ENCODE data around the gene TPSG1.
"Not testable (repeated sequence)": the region's sequence is repeated elsewhere in the genome, so short reads cannot be mapped to it uniquely, and the experiment has no call there.

The TPSG1 gene

DNA sequence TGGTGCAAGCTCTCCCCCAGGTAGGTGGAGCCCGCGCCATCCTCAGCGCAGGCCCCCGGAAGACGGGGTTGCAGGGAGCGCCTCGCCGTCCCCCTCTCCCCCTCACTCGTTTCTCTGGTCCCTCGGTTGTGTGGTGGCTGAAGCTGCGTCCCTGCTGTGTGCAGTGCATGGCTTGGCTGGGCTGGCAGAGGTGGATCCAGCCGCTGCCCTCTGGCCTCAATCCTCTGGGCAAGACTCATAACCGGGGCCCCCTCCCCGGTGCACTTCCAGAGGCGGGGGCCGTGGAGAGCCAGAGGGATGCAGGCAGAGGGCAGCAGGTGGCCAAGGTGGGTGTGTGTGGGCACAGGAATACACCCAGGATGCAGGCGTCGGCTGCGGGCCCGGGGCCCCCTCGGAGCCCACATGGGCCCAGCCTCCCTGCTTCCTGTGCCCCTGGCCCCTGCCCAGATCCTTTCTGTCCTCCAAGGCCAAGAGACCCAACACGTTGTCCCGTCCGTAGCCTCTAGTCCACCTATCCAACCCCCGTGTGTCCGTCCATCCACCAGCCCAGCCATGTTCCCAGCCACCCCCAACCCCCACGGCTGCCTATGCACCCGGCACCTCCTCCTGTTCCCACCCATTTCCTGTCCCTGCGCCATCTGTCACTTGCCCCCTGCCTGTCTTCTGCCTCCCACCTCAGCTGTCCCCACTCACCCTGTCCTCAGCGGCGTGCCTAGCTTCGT, 9.3 kb downstream of the TPSG1 start:
- no peak for DNase-seq (ENCODE audit: low read depth)

DNA sequence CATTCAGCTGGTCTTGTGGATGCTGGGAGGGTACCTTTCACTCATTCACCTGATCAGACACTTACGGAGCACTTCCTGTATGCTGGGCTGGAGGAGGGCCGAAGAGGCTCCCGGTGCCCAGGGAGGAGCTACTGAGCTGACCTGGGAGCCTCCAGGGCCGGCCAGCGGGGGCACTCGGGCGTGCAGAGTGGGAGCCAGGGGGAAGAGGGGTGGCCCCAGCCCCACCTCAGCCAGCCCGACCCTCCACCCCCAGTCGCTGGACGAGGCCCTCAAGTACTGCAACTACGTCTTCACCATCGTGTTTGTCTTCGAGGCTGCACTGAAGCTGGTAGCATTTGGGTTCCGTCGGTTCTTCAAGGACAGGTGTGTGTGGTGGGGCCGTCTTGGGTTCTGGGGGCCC, 10.3 kb downstream of the TPSG1 start:
- DNase-seq (ENCODE audit: low read depth): no peak

DNA sequence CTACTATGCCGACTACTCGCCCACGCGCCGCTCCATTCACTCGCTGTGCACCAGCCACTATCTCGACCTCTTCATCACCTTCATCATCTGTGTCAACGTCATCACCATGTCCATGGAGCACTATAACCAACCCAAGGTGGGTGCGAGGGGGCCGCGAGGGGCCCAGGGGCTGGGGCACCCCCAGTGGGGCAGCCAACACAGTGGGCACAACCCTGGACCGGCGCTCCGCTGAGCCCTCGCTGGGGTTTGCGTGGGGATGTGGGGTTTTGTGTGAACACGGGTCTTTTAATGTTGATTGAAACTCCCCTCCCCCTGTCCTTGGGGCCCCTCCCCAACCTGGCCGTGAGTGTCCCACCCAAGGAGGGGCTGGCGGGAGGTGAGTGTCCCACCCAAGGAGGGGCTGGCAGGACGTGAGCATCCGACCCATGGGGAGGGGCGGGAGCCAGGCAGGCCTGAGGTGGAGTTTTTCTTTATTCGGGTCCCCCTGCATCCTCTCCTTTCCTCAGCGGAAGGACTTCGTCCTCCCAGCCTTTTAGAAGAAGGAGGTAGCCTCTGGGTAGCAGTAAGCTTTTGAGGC, 11.2 kb downstream of the TPSG1 start:
- no peak for DNase-seq (ENCODE audit: low read depth)

DNA sequence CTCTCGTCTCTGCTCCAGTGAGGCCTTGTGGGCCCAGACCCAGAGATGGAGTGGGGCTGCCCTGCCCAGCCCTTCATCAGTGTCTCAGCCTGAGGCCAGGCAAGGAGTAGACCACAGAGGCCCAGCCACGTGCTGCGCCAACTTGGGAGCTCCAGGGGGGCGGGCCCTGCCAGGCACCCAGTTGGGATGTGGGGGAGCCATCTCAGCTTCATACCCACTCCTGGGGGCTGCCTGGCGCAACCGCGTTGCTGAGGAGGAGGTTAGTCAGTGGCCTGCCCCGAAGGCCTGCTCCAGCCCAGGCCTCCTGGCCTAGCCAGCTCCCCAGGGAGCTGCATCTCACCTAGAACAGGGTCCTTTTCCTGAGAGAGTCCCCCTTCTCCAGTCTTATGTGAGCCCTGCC, 11.8 kb downstream of the TPSG1 start:
- DNase-seq (ENCODE audit: low read depth): no peak

DNA sequence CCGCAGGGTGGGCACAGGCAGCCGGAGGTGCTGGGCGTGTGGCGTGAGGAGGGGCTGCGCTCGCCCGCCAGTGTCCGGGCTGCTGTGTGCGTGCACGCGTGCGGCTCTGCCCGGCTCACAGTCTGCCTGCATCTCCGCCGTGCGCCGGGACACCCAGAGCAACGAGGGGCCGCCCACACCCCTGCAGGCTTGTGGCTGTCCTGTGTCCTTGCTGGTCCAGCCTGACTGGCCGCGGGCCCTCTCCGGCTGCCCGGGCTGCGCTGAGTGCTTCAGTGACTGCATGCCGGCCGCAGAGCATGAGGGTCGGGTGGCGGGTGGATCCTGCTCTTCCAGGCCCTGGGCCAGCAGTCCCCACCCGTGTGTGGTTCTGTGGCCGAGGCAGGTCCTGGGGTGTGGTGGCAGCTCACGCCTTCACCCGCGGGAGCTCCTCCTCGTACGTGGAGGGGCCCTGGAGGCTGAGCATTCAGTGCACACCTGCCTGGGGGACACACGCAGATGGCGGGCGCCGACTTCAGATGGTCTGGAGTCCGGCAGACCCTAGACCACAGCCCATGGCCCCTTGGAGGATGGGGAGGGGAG, 12.4 kb downstream of the TPSG1 start:
- no peak for DNase-seq (ENCODE audit: low read depth)

DNA sequence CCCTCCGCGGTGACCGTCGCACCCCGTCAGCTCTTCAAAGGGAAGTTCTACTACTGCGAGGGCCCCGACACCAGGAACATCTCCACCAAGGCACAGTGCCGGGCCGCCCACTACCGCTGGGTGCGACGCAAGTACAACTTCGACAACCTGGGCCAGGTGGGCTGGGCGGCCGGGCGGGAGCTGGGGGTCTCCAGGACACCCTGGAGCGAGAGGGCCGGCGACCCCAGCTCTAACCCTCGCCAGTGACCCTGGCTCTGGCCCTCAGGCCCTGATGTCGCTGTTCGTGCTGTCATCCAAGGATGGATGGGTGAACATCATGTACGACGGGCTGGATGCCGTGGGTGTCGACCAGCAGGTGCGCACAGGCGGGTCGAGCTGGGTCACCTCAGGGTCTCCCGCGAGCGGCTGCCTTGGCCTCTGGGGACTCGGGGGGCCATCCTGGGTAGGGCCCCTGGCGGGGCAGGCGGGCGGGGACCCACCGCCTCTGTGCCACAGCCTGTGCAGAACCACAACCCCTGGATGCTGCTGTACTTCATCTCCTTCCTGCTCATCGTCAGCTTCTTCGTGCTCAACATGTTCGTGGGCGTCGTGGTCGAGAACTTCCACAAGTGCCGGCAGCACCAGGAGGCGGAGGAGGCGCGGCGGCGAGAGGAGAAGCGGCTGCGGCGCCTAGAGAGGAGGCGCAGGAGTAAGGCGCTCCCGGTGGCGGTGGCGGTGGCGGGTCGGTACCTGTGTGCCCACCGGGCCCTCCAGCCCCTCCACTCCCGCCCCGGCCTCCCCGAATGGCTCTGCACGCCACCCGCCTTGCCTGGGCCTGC, 13.4 kb downstream of the TPSG1 start:
- no peak for DNase-seq (ENCODE audit: low read depth)

DNA sequence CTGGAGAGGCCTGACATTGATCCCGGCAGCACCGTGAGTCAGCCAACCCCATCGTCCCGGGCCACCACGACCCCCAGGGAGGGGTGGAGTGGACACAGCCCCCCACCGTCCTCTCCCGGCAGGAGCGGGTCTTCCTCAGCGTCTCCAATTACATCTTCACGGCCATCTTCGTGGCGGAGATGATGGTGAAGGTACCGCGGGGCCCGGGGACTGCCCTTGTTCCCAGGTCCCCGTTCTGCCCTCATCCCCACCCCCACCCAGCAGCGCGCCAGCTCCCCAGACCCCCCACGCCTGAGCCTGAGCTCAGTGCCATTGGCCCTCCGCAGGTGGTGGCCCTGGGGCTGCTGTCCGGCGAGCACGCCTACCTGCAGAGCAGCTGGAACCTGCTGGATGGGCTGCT, 14.6 kb downstream of the TPSG1 start:
- no peak for DNase-seq (ENCODE audit: low read depth)

DNA sequence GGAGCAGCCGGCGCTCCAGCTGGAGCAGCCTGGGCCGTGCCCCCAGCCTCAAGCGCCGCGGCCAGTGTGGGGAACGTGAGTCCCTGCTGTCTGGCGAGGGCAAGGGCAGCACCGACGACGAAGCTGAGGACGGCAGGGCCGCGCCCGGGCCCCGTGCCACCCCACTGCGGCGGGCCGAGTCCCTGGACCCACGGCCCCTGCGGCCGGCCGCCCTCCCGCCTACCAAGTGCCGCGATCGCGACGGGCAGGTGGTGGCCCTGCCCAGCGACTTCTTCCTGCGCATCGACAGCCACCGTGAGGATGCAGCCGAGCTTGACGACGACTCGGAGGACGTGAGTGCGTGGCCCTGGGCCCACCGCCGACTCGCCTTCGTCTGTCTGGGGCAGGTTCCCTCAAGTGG, 16.0 kb downstream of the TPSG1 start:
- DNase-seq (ENCODE audit: low read depth): no peak

DNA sequence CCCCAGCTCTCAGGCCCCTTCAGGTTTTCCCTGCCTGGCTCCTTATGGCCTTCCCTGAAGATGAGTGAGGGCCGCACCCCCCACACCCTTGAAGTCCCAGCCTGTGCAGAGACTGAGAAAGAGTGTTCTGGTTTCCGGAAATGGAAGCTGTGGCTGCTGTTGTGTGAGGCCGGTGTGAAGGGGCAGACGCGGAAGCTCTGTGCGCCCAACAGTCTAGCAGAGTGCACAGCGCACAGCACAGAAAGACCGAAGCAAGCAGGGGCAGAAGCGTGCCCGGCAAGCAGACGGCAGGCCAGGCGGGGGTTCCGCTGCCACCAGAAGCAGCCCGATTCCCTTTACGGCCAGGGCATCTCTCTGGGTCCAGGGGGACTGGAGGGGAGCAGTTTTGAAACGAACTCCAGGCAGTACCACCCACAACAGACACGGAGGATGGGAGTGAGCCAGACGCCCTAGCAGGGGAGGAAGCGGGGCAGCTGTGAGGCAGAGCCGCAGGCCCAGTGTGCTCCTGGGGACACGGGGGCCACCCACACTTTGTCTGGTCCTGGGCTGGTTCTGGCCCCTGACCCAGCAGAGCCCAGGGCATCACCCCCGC, 16.7 kb downstream of the TPSG1 start:
- DNase-seq (ENCODE audit: low read depth): no peak

DNA sequence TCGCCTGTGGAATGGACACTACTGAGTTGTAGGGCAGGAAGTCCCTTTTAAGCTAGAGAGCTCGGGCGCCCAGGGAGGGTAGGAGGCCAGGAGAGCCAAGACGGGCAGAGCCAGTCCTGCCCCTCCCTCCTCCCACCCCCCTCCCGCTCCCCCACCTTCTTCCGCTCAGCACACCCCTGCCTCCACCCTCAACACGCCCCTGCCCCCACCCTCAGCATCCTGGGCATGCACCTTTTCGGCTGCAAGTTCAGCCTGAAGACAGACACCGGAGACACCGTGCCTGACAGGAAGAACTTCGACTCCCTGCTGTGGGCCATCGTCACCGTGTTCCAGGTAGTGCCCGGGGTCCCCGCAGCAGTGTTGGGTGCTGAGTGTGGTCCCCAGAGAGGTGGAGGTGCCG, 18.3 kb downstream of the TPSG1 start:
- no peak for DNase-seq (ENCODE audit: low read depth)

DNA sequence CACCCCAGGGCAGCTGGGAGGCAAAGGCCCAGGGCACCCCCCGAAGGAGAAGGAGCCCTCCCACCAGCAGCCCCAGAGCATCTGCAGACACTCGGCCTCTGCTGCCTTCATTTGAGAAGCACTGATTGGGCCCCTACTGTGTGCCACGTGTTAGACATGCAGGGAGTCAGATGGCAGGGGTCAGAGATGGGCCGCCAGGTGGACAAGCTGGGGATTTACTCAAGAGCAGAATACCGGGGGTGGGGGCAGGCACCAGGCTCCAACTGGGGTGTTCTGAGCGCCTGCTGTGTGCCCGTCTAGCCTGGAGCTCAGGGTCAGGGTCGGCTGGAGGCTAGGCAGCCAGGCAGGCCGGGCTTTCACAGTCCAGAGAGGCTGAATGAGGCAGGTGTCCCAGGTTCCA, 18.7 kb downstream of the TPSG1 start:
- DNase-seq (ENCODE audit: low read depth): no peak

DNA sequence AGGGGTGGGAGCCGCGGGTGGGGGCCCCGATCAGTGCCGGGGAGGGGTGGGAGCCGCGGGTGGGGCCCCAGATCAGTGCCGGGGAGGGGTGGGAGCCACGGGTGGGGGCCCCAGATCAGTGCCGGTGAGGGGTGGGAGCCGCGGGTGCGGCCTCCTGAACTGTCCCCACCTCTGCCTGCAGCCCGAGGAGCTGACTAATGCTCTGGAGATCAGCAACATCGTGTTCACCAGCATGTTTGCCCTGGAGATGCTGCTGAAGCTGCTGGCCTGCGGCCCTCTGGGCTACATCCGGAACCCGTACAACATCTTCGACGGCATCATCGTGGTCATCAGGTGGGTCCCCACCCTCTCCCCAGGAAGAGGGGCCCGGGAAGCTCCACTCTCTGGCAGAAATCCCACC, 20.1 kb downstream of the TPSG1 start:
- DNase-seq (ENCODE audit: low read depth): no peak

DNA sequence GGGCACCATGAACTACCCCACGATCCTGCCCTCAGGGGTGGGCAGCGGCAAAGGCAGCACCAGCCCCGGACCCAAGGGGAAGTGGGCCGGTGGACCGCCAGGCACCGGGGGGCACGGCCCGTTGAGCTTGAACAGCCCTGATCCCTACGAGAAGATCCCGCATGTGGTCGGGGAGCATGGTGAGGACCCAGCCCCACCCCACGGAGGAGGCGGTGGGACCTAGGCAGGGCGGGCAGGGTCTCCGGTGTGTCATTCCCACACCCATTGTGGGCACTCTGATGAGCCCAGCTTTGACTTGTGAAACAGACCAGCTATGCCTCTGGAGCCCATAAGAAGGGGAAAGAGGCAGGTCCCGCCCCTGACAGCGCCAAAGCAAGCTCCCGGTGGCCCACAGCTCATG, 22.8 kb downstream of the TPSG1 start:
- no peak for DNase-seq (ENCODE audit: low read depth)

DNA sequence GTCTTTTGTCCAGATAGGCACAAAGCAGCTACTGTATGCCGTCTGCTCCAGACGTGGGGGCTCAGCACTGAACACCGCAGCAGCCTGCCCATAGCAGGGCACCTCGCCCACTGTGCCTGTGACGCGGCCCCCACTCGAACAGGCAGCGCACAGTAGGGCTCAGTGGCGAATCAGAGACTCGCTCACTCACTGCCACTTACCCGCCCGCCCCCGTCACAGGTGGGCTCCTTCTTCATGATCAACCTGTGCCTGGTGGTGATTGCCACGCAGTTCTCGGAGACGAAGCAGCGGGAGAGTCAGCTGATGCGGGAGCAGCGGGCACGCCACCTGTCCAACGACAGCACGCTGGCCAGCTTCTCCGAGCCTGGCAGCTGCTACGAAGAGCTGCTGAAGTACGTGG, 23.6 kb downstream of the TPSG1 start:
- no peak for DNase-seq (ENCODE audit: low read depth)

DNA sequence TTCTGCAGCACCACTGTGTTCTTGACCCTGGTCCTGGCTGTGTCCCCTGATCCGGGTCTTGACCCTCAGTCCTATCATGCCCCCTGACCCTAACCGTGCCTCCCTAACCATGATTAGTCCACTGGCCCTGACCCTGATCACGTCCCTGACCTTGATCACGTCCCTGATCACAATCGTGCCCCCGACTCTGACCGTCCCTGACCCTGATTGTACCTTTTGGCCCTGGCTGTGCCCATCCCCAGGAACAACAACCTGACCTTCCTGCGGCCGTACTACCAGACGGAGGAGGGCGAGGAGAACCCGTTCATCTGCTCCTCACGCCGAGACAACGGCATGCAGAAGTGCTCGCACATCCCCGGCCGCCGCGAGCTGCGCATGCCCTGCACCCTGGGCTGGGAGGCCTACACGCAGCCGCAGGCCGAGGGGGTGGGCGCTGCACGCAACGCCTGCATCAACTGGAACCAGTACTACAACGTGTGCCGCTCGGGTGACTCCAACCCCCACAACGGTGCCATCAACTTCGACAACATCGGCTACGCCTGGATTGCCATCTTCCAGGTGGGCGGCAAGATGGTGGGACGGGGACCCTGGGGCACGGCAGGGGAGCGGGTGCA, 24.9 kb downstream of the TPSG1 start:
- no peak for DNase-seq (ENCODE audit: low read depth)

DNA sequence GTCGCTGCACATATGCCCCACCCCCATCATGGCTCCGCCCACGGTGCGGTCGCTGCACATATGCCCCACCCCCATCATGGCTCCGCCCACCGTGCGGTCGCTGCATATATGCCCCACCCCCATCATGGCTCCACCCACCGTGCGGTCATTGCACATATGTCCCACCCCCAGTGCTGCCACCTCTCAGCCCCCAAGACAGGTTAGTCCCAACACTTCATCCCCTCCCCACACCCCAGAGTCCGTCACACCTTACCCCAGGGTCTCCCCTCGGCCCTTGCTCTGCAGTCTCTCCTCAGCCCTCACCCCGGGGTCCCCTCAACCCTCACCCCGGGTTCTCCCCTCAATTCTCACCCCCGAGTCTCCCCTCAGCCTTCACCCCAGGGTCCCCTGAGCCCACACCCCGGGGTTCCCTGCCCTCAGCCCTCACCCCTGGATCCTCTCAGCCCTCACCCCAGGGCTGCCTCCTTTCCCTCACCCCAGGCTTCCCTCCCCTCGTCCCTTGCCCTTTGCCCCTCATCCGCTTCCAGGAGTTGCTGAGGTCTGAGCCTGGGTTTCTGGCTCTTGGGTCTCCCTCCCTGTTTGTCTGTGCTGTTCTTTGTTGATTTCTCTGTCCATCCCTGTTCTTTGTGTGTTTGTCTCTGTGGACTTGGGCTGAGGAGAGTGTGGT, 25.6 kb downstream of the TPSG1 start:
- no peak for DNase-seq (ENCODE audit: low read depth)

DNA sequence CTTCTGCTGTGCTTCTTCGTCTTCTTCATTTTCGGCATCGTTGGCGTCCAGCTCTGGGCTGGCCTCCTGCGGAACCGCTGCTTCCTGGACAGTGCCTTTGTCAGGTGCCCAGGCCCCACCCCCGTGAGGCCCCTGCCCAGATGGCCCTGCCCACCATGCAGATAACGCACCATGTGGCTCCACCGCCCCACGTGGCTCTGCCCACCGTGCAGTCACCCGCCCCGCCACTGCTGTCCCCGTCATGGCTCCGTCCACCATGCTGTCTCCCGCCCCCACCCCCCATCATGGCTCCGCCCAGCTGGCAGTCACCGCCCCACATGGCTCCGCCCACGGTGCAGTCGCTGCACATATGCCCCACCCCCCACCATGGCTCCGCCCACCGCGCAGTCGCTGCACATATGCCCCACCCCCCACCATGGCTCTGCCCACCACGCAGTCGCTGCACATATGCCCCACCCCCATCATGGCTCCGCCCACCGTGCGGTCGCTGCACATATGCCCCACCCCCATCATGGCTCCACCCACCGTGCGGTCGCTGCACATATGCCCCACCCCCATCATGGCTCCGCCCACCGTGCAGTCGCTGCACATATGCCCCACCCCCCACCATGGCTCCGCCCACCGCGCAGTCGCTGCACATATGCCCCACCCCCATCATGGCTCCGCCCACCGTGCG, 26.3 kb downstream of the TPSG1 start:
- DNase-seq (ENCODE audit: low read depth): not testable (repeated sequence)

DNA sequence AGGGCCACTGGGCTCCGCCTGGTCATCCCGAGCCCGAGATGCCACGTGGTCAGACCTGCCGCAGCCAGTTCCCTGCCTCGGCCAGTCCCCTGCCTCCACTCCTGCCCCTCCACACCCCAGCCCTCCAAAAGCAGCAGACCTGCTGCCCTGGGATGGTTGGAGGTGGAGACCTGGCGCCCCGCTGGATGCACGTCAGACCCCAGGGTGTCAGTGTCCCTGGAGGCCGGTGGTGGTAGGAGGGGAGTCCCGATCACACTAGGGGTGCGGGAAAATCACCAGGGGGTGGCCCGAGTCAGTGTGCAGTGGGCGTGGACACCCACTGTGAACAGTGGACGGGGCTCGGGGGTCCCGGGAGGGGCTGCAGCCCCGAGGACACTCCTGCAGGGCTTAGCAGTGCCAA, 26.9 kb downstream of the TPSG1 start:
- no peak for DNase-seq (ENCODE audit: low read depth)

DNA sequence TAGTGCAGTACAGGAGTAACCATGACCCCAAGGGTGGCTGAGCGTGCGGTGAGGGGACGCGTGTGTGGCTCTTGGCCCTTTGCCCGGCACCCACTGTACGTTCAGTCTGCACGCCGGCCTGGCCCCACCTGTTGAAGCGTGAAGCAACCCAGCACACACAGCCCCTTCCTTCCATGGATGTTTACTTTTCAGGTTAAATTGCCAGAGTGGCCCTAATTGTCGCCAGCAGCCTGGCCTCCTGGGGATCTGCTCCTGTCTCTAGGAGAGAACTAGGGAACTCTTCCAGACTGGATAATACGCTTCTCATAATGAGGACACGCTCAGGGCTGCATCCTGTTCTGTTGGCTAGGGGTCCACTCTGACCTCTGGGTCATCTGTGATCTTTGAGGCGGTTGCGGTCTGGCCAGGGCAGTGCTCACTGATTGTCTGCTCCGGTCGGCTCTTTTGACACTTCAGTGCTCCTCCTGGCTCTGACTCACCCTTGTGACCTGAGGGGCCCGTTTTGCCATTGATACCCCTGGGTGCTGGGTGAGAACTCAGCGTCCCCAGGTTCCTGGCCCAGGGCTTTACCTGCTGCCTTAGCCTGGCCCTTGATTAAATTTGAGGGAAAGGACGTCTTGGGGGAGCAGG, 27.7 kb downstream of the TPSG1 start:
- no peak for DNase-seq (ENCODE audit: low read depth)

DNA sequence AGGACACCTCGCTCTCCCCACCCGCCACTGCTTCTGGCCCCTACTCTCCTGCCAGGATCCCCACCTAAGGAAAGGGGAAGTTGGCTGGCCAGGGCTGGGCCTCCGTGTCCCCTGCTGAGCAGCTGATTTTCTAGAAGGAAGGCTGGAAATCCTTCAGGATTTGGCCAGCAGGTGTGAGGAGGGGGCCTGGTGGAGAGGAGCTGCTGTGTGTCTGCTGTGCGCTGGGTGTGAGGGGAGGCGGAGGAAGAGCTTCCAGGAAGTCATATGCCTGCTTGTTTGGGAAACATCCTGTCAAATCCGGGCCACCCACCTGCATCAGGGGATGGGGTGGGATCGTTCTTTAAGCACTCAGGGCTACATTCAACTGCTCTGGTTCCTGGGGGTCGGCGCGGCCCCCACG, 28.6 kb downstream of the TPSG1 start:
- DNase-seq (ENCODE audit: low read depth): no peak

DNA sequence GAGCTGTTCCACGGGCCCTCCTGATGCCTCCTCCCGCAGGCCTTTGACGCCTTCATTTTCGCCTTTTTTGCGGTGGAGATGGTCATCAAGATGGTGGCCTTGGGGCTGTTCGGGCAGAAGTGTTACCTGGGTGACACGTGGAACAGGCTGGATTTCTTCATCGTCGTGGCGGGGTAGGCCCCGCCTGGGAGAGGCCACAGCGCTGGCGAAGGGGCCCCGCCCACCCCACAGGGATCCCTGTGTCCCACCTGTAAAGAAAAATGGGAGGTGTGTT, 29.7 kb downstream of the TPSG1 start:
- DNase-seq (ENCODE audit: low read depth): no peak
